Transverse colon (tissue), 4 donors: Measurements from ENCODE around the gene RNU1-4.
"Not testable (repeated sequence)": the region's sequence is repeated elsewhere in the genome, so short reads cannot be mapped to it uniquely, and the experiment has no call there.

Experiments used
- CTCF ChIP-seq, 5 experiments: fragments of 200-600 bp in 3 of 5; fragments of 450-650 bp in 2 of 5; sonication (generic) in 3 of 5; IDR thresholded peaks; 1 replicate in 2 of 5; 2 replicates in 3 of 5; pipeline ENCODE4 v1.5.1; 2016 to 2017; ENCODE audit warnings: antibody characterized with exemption in 5 of 5, inconsistent platforms in 3 of 5, mild to moderate bottlenecking in 2 of 5, moderate library complexity in 1 of 5
- EP300 ChIP-seq: sonication (generic); formaldehyde crosslinking; IDR thresholded peaks from one replicate; pipeline ENCODE4 v1.6.1; 2017; ENCODE audit warnings: antibody characterized with exemption, low read depth
- POLR2A ChIP-seq: fragments of 450-650 bp; IDR thresholded peaks from one replicate; pipeline ENCODE4 v1.6.1; 2016; ENCODE audit warnings: antibody characterized with exemption, mild to moderate bottlenecking, moderate library complexity
- POLR2AphosphoS5 ChIP-seq, 3 donors: sonication (generic); formaldehyde crosslinking; IDR thresholded peaks; one replicate each; pipeline ENCODE4 v1.6.1; 2016; ENCODE audit warnings: antibody characterized with exemption in 3 of 3

GRCh38 chr1:16770139-16770759, 29.9 kb downstream of the RNU1-4 start:
- TF ChIP-seq CTCF (IDR thresholded peaks at IDR 0.05); POLR2A; EP300; POLR2AphosphoS5 (IDR thresholded peaks at IDR 0.05): not testable (repeated sequence)
